ENCODE data around the gene TRIO.

Gene TRIO

DNA sequence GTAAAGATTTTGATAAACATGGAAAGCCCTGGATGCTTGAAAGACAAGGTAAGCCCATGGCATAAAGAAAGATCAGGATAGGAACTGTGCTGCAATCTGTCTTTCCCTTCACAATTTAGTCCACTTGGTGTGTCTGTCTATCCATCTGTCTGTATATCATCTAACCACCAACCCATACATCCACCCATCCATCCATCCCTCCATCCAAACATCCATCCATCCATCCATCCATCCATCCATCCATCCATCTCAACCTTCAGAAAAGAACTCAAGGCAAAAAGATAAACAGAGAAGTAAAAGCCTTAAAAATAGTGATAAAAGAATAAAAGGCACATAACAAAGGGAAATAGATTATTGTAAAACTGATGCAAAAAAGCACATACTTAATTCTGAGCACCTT lies 15.1 kb upstream of the TRIO start:
- Histone ChIP-seq H3K27ac (ENCODE audit: low read depth, low read length) (no peak overlapping the region), H4K8ac (ENCODE audit: low read depth, low read length) (no peak overlapping the region), H3K4me1 (ENCODE audit: control insufficient read depth in 1 of 2, insufficient read depth in 2 of 2, low read length in 2 of 2) (peaks cover 0 to 5% of the 10 kb centered on the region in 2 experiments), H4K12ac (ENCODE audit: low read depth, low read length) (no peak overlapping the region), H2BK120ac (ENCODE audit: insufficient read depth, low read length, poor library complexity) (no peak overlapping the region), H3K79me2 (ENCODE audit: control insufficient read depth, insufficient read depth, low read length, poor library complexity) (no peaks in the 10 kb centered on the region), H4K91ac (ENCODE audit: low read depth, low read length) (no peak overlapping the region), H3K36me3 (ENCODE audit: control insufficient read depth in 1 of 2, insufficient read depth in 2 of 2, low read length in 2 of 2) (no peaks in the 10 kb centered on the region), H2AFZ (ENCODE audit: insufficient read depth, low read length, poor library complexity) (no peak overlapping the region), H3K9ac (ENCODE audit: low read length) (no peak overlapping the region), H3K4me2 (ENCODE audit: low read length) (no peak overlapping the region), H3K23ac (ENCODE audit: low read length) (no peak overlapping the region), H2BK5ac (ENCODE audit: low read depth, low read length, poor library complexity) (no peak overlapping the region), H3K9me3 (ENCODE audit: insufficient read depth, low read depth, low read length) (no peaks in the 10 kb centered on the region), H3K79me1 (ENCODE audit: low read length) (peaks cover 3% of the 10 kb centered on the region), H2BK12ac (ENCODE audit: low read length) (no peak overlapping the region), H3K4me3 (ENCODE audit: low read depth, low read length) (no peak overlapping the region), H3K18ac (ENCODE audit: low read length) (no peak overlapping the region), H3K14ac (ENCODE audit: low read length) (no peak overlapping the region), H3K4ac (ENCODE audit: low read depth, low read length) (no peak overlapping the region), H3K27me3 (ENCODE audit: insufficient read depth, low read length) (no peaks in the 10 kb centered on the region), H2AK5ac (ENCODE audit: low read length) (no peak overlapping the region)
- DNase-seq: no peak

DNA sequence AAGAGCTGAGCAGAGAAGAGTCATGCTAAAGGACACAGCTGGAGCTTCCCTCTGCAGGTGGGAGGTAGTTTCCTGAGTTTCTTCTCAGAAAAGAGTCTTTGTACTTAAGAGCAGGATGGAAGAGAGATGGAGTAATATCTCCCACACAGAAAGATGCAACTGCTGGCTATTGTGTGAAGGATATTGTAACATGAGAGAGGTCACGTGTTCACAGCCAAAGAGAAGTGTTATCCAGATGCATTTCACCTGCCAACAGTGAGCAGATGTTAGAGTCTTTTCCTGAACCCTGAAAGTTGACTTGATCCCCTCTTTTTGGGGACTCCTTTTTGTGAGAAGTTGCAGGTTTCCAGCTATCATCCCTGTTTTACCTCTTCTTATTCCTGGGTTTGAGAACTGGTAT lies 14.0 kb upstream of the TRIO start:
- Histone ChIP-seq H4K91ac (ENCODE audit: low read depth, low read length) (no peak overlapping the region), H3K9ac (ENCODE audit: low read length) (no peak overlapping the region), H3K4me2 (ENCODE audit: low read length) (no peak overlapping the region), H3K4me1 (ENCODE audit: control insufficient read depth in 1 of 2, insufficient read depth in 2 of 2, low read length in 2 of 2) (peaks cover 0 to 2% of the 10 kb centered on the region in 2 experiments), H4K8ac (ENCODE audit: low read depth, low read length) (no peak overlapping the region), H2BK12ac (ENCODE audit: low read length) (no peak overlapping the region), H2BK5ac (ENCODE audit: low read depth, low read length, poor library complexity) (no peak overlapping the region), H3K14ac (ENCODE audit: low read length) (no peak overlapping the region), H3K18ac (ENCODE audit: low read length) (no peak overlapping the region), H2AFZ (ENCODE audit: insufficient read depth, low read length, poor library complexity) (no peak overlapping the region), H3K4me3 (ENCODE audit: low read depth, low read length) (no peak overlapping the region), H2AK5ac (ENCODE audit: low read length) (no peak overlapping the region), H3K36me3 (ENCODE audit: control insufficient read depth in 1 of 2, insufficient read depth in 2 of 2, low read length in 2 of 2) (no peaks in the 10 kb centered on the region), H3K9me3 (ENCODE audit: insufficient read depth, low read depth, low read length) (no peaks in the 10 kb centered on the region), H3K4ac (ENCODE audit: low read depth, low read length) (no peak overlapping the region), H4K12ac (ENCODE audit: low read depth, low read length) (no peak overlapping the region), H3K27me3 (ENCODE audit: insufficient read depth, low read length) (no peaks in the 10 kb centered on the region), H3K27ac (ENCODE audit: low read depth, low read length) (no peak overlapping the region), H2BK120ac (ENCODE audit: insufficient read depth, low read length, poor library complexity) (no peak overlapping the region), H3K23ac (ENCODE audit: low read length) (no peak overlapping the region), H3K79me2 (ENCODE audit: control insufficient read depth, insufficient read depth, low read length, poor library complexity) (no peaks in the 10 kb centered on the region), H3K79me1 (ENCODE audit: low read length) (peaks cover under 1% of the 10 kb centered on the region)
- no peak for DNase-seq
- WGBS (ENCODE audit: extremely low coverage, insufficient coverage, insufficient read length): no CpG with 5 or more reads among the region's 1 CpG

DNA sequence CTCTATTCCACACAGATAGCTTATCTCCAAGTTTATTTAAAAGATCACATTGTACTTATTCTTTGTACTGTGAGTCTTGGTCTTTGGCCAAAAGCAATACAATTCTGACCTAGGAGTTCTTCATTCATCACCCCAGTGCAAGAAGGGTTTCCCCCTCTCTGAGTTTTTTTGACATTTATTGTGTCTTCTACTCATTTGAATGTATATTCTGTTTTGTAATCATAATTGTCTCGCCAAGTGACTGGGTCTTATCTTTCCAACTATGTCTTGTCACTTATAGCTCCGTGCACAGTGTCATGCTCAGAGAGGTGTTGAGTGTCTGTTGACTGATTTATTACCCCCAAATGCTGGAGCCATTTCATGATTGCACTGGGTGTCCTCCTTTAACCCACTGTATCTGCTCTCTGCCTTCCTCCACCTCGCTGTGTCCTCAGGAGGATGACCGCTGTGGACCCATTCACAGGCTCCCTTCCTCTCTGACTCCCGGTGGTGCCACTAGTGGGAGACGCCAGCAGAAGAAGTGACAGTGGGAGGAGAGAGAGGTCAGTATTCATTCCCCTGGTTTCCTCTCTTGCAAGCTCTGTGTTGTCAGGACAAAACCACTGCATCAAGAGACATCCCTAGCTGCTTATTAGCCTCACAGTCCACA lies 11.2 kb upstream of the TRIO start:
- Histone ChIP-seq H3K4me2 (ENCODE audit: low read length) (no peak overlapping the region), H3K9me3 (ENCODE audit: insufficient read depth, low read depth, low read length) (no peaks in the 10 kb centered on the region), H3K14ac (ENCODE audit: low read length) (no peak overlapping the region), H4K8ac (ENCODE audit: low read depth, low read length) (no peak overlapping the region), H2BK12ac (ENCODE audit: low read length) (no peak overlapping the region), H2AFZ (ENCODE audit: insufficient read depth, low read length, poor library complexity) (no peak overlapping the region), H4K91ac (ENCODE audit: low read depth, low read length) (no peak overlapping the region), H3K9ac (ENCODE audit: low read length) (no peak overlapping the region), H2BK5ac (ENCODE audit: low read depth, low read length, poor library complexity) (no peak overlapping the region), H3K4me3 (ENCODE audit: low read depth, low read length) (no peak overlapping the region), H3K23ac (ENCODE audit: low read length) (no peak overlapping the region), H3K79me2 (ENCODE audit: control insufficient read depth, insufficient read depth, low read length, poor library complexity) (no peaks in the 10 kb centered on the region), H3K36me3 (ENCODE audit: control insufficient read depth in 1 of 2, insufficient read depth in 2 of 2, low read length in 2 of 2) (no peaks in the 10 kb centered on the region), H3K79me1 (ENCODE audit: low read length) (no peaks in the 10 kb centered on the region), H3K18ac (ENCODE audit: low read length) (no peak overlapping the region), H4K12ac (ENCODE audit: low read depth, low read length) (no peak overlapping the region), H3K27me3 (ENCODE audit: insufficient read depth, low read length) (no peaks in the 10 kb centered on the region), H2AK5ac (ENCODE audit: low read length) (no peak overlapping the region), H3K27ac (ENCODE audit: low read depth, low read length) (no peak overlapping the region), H3K4ac (ENCODE audit: low read depth, low read length) (no peak overlapping the region), H3K4me1 (ENCODE audit: control insufficient read depth in 1 of 2, insufficient read depth in 2 of 2, low read length in 2 of 2) (peaks cover 3 to 4% of the 10 kb centered on the region in 2 experiments), H2BK120ac (ENCODE audit: insufficient read depth, low read length, poor library complexity) (no peak overlapping the region)
- no peak for DNase-seq
- WGBS (ENCODE audit: extremely low coverage, insufficient coverage, insufficient read length): no CpG with 5 or more reads among the region's 6 CpGs

DNA sequence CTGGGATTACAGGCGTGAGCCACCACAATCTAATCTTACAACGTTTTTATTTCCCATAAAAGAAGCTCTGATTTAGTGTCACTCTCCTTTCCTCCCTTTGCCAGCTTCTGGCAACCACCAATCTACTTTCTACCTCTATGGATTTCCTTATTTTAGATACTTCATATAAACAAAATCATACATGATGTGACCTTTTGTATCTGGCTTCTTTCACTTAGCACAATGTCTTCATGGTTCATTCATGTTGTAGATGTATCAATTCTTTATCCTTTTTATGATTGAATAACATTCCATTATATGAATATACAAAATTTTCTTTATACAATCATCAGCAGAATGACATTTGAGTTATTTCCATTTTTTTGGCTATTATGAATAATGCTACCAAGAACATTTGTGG lies 9.7 kb upstream of the TRIO start:
- Histone ChIP-seq H3K4me3 (ENCODE audit: low read depth, low read length) (no peak overlapping the region), H3K4me1 (ENCODE audit: control insufficient read depth in 1 of 2, insufficient read depth in 2 of 2, low read length in 2 of 2) (peaks cover 3 to 4% of the 10 kb centered on the region in 2 experiments), H3K36me3 (ENCODE audit: control insufficient read depth in 1 of 2, insufficient read depth in 2 of 2, low read length in 2 of 2) (no peaks in the 10 kb centered on the region), H2BK120ac (ENCODE audit: insufficient read depth, low read length, poor library complexity) (no peak overlapping the region), H3K27ac (ENCODE audit: low read depth, low read length) (no peak overlapping the region), H3K23ac (ENCODE audit: low read length) (no peak overlapping the region), H2BK12ac (ENCODE audit: low read length) (no peak overlapping the region), H3K18ac (ENCODE audit: low read length) (no peak overlapping the region), H4K91ac (ENCODE audit: low read depth, low read length) (no peak overlapping the region), H4K8ac (ENCODE audit: low read depth, low read length) (no peak overlapping the region), H3K14ac (ENCODE audit: low read length) (no peak overlapping the region), H2AK5ac (ENCODE audit: low read length) (no peak overlapping the region), H3K9me3 (ENCODE audit: insufficient read depth, low read depth, low read length) (no peaks in the 10 kb centered on the region), H3K27me3 (ENCODE audit: insufficient read depth, low read length) (no peaks in the 10 kb centered on the region), H3K79me1 (ENCODE audit: low read length) (no peaks in the 10 kb centered on the region), H2AFZ (ENCODE audit: insufficient read depth, low read length, poor library complexity) (no peak overlapping the region), H3K4ac (ENCODE audit: low read depth, low read length) (no peak overlapping the region), H3K9ac (ENCODE audit: low read length) (no peak overlapping the region), H3K79me2 (ENCODE audit: control insufficient read depth, insufficient read depth, low read length, poor library complexity) (no peaks in the 10 kb centered on the region), H4K12ac (ENCODE audit: low read depth, low read length) (no peak overlapping the region), H2BK5ac (ENCODE audit: low read depth, low read length, poor library complexity) (no peak overlapping the region), H3K4me2 (ENCODE audit: low read length) (no peak overlapping the region)
- no CpG with 5 or more reads among the region's 2 CpGs for WGBS (ENCODE audit: extremely low coverage, insufficient coverage, insufficient read length)
- no peak for DNase-seq

Measured in trophoblast cell (in vitro differentiated cells and primary cell).